Cardiac fibroblast (primary cell): ENCODE data around the gene CACNA1A.

ENCODE experiments used
- DNase-seq, 2 donors: peaks; one replicate each; pipeline versions ENCODE4 v3.0.0 to v3.0.0-alpha.2; 2010; ENCODE audit warnings: low read depth in 2 of 2
- H3K4me3 ChIP-seq, 2 donors: replicated peaks in 1 of 2; 1 replicate in 1 of 2; 2 replicates in 1 of 2; pipeline ENCODE4 v1.5.1; 2011; ENCODE audit warnings: low read depth in 2 of 2, low read length in 2 of 2, mild to moderate bottlenecking in 2 of 2, moderate library complexity in 1 of 2
- CTCF ChIP-seq: IDR thresholded peaks from one replicate; pipeline ENCODE4 v1.5.1; 2011; ENCODE audit warnings: low read depth, mild to moderate bottlenecking, low read length, inconsistent platforms

The CACNA1A gene

DNA sequence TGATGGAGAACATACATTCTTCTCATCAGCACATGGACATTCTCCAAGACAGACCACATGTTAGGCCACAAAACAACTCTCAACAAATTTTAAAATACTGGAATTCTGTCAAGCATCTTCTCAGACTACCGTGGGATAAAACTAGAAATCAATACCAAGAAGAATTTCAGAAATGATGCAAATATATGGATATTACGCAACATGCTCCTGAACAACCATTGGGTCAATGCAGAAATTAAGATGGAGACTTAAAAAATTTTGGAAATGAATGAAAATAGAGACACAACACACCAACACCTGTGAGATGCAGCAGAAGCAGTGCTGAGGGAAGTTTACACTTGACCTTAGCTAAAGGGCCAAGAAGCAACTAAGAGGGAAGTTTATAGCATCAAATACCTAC is 162.8 kb downstream of the CACNA1A start:
- DNase-seq, result no peak
- H3K4me3 ChIP-seq, result no peak overlapping the region
- TF ChIP-seq CTCF, result no peak

- H3K4me3 ChIP-seq, result no peak overlapping the region
- TF ChIP-seq CTCF, result no peak
These were observed 163.6 kb downstream of the CACNA1A start for GRCh38 chr19:13342672-13343071.

GRCh38 chr19:13339869-13340268 is 166.4 kb downstream of the CACNA1A start:
- no peak overlapping the region for H3K4me3 ChIP-seq
- TF ChIP-seq CTCF, result no peak
- DNase-seq, result no peak

More at GRCh38 chr19:13342672-13343071, 163.6 kb downstream of the CACNA1A start:
- DNase-seq, result no peak

- H3K4me3 ChIP-seq, result no peak overlapping the region
- no peak for TF ChIP-seq CTCF
- DNase-seq, result no peak
These were observed 169.1 kb downstream of the CACNA1A start for GRCh38 chr19:13337181-13337580.

DNA sequence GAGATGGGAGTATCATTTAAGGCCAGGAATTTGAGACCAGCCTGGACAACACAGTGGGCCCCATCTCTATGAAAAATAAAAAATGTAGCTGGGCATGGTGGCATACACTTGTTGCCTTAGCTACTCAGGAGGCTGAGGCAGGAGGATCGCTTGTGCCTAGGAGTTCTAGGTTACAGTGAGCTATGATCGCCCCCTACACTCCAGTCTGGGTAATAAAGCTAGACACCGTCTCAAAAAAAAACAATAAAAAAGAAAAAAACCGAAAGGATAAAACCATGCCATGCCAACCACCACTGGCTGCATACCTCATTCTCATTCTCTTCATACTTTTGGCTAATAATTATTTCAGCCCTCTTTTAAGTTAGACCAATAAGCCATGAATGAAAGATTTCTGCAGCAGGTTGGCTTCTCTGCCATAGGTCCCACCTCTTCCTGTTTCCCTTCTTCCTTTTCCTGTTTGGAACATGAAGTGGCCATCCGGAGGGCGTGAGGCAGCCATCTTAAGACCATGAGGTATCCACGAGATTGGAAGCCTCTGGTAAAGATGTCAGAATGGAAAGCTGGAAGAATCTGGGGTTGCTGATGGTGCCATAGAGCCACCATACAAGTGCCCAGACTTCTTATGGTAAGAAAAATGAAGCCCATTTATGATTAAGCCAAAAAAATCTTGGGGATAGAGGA is 171.3 kb downstream of the CACNA1A start:
- no peak overlapping the region for H3K4me3 ChIP-seq
- no peak for TF ChIP-seq CTCF

GRCh38 chr19:13330285-13330684 is 176.0 kb downstream of the CACNA1A start:
- no peak overlapping the region for H3K4me3 ChIP-seq
- TF ChIP-seq CTCF, result no peak
- no peak for DNase-seq

More for the DNA sequence above, 171.3 kb downstream of the CACNA1A start:
- DNase-seq, result no peak

DNA sequence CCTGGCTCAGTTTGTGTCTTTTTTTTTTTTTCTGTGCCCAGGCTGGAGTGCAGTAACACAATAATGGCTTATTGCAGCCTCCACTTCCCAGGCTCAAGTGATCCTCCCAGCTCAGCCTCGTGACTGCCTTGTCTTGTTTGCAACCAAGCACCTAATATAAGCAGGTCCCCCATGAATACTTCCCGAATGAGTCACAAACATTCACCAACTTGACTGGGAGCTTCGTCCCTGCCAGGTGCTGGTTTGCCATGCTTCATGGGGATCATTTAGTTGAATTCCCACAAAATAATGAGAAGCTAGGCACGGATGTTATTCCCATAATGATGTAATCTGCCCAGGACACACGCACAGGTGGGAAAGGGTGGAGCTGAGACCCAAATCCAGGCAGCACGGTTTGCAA is 176.5 kb downstream of the CACNA1A start:
- H3K4me3 ChIP-seq, result no peak overlapping the region
- TF ChIP-seq CTCF, result no peak
- DNase-seq, result no peak
